NAMALWA (cell line): Measurements from ENCODE around the gene ERCC6L2.

ENCODE experiments used
- DNase-seq: peaks from one replicate; pipeline ENCODE4 v3.0.0-alpha.2; 2015; ENCODE audit warnings: low spot score

ERCC6L2 gene

DNA sequence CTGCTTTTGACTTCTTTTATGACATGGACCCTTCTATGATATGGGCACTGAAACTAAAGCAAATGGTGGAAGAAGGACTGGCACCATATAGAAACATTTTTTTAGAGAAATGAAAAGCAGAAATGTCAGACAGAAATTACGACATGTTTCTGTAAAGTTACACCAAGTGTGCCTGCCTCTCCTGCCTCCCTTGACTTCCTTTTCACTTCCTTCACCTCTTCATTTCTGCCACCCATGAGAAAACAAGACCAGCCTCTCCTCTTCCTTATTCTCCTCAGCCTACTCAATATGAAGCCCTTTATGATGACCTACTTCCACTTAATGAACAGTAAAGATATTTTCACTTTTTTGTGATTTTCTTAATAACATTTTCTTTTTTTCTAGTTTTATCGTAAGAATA lies 44.5 kb downstream of the ERCC6L2 start:
- no peak for DNase-seq

DNA sequence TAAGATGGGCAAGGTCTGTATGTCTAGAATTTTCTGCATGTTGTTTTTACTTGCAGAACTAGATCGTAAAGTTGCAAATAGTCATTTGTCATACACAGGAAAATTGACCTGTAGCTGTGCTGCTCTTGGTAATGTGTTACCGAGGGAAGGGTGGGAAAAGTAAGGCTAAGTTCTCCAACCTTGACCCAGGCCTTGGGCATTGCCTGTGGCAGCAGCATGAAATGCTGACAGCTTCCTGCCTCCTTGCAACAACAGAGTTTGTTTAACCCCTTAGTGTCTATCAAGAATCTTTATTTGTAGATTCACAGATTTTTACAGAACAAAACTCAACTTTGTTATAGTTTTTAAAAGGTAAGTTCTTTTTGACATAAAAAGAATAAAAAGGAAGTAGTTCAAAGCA lies 48.3 kb downstream of the ERCC6L2 start:
- no peak for DNase-seq

DNA sequence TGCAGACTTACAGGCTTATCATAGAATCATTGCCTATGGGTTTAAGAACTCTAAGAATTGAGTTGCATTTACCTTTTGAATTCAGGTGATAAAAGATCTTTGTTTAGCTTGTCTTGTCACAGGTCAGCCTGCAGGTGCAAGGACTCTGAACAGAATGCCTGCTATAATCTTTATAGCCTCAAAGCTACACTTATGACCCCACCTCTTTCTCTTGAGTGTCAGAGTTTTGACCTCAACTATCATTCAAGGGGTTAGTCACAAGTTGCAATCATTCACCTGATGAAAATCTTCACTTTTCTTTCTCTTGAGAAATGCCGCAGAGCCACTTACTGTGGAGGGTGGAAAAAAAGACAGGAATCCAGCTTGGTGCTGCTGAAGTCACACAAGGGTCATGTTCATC lies 49.5 kb downstream of the ERCC6L2 start:
- no peak for DNase-seq

DNA sequence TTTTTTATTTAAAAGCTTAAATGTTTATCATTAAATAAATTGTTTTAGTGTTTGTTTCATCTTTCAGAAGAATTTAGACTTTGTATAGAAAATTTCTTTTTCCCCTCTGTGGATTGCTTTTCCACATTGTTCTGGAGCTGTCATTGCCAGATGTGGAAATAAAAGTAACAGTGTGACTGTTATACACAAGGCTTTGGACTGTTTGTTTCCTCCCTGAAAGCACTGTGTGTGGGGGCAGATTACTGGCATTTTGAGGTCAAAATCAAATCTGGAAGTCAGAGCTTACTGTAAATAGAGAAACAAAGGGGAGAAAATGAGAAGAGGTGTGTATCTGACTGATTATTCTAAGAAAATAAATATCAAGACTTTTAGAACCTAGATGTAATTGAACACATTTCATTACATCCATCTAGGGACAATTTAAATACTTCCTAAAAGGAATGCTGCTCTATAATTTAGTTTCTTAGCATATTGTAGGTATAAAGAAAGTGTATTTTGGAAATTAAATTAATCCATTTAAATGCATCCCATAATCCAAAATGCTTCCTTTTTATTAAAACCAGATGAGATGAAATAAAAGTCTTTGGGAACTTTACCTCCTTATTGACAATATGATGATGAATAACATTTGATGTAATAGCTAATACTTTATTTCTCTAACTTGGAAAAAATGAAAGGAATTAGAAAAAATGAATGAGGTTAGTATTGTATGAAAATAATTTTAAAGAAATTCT lies 51.9 kb downstream of the ERCC6L2 start:
- no peak for DNase-seq

DNA sequence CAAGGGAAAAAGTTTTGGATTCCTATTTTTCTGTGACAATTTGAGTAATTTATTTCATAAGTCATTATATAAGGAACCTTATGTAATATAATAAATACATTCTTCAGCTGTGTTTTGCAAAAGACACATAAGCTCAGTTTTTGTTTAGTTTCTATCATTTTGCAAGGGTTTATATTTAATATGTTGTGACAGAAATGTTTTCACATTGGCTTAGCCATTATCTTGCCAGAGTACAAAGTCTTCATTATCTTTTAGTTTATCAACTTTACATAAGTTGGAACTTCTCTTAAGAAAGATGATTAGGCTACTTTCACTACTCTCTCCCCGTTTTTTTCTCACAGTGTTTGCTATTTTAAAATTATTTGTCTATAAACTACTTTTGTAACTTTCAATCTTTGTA lies 54.8 kb downstream of the ERCC6L2 start:
- no peak for DNase-seq

DNA sequence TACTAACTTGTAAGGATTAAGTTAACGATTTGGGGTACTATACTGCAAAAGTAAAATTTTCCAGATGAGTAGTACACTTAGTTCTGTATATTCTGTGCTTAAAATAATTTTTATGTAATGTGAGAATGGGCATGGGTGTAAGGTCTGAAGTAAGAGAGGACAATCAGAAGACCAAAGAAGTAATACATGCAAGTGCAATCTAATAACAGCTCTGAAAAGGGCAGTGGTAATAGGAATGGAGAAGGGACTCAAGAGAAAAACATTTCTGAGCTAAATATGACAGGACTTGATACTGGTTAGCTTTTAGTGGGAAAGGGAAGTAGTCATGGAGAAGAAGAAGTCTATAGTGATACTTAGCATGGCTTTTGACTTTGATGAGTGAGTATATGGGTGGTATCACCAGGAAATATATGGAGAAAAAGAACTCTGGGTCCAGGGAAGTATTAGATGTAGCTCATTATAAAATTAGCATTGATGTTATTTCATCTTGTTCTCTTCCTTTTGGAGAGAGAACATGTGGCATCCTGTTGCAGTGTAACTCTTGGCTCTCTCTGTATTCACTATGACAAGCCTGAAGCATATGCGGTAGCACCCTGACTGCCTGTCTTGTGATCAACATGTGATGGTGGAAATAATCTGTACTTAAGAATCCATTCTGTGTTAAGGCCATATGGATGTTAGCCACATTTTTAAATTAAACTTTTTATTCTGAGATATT lies 60.5 kb downstream of the ERCC6L2 start:
- no peak for DNase-seq

DNA sequence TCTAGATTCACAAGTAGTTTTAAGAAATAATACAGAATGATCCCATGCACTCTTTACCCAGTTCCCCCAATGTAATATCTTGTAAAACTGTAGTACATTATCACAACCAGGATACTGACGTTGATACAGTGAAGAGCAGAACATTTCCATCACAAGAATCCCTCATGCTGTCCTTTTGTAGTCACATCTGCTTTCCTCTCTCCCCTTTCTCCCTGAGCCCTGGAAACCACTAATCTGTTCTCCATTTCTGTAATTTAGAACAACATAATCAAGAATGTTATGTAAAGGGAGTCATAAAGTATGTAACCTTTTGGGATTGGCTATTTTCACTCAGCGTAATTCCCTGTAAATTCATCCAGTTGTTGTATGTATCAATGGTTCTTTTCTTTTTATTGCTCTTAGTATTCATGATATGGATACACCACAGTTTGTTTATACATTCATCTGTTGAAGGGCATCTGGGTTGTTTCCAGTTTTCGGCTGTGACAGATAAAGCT lies 61.1 kb downstream of the ERCC6L2 start:
- DNase-seq, result no peak

DNA sequence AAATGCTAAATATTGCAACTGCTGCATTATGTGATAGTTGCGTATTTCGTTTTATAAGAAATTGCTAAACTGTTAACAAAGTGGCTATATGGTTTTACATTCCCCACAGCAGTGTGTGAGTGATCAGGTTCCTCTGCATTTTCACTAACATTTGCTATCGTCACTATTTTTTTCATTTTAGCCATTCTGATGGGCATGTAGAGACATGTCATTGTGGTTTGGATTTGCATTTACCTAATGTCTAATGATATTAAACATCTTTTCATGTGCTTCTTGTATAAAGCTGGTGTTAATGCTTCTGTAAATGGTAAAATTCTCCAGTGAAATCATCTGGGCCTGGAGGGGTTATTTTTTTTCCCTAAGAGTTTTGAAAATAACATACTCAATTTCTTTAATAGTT lies 61.6 kb downstream of the ERCC6L2 start:
- DNase-seq, result no peak

DNA sequence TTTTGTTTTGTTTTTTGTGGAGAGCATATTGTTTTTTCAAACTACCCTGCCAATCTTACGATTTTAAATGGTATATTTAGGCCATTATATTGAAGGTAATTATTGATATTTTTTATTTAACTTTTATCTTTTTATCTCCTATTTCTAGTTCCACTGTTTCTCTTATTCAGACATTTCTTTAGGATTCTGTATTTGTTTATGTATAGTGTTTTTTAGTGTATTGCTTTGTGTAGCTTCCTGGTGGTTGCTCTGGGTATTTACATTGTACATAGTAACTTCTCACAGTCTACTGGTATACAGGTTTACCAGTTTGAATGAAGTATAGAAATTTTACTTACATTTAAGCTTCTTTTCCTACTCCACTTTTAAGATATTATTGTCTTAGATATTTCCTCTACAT lies 63.2 kb downstream of the ERCC6L2 start:
- DNase-seq, result peak; percentile 16

DNA sequence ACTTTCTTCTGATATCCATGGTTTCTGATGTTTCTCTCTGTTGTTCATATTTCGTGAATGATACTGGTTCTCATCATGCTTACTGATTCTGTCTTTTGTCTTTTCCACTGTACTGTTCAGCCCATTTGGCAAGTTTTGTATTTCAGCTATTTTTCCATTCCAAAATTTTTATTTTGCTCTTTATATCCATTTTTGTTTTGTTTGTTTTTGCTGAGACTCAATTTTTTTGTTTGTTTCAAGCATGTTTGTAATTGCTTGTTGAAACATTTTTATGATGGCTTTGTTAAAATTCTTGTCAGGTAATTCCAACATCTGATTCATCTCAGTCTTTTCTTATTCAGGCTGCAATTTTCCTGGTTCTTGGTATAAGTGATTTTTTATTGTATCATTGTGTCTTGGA lies 64.0 kb downstream of the ERCC6L2 start:
- DNase-seq, result no peak

DNA sequence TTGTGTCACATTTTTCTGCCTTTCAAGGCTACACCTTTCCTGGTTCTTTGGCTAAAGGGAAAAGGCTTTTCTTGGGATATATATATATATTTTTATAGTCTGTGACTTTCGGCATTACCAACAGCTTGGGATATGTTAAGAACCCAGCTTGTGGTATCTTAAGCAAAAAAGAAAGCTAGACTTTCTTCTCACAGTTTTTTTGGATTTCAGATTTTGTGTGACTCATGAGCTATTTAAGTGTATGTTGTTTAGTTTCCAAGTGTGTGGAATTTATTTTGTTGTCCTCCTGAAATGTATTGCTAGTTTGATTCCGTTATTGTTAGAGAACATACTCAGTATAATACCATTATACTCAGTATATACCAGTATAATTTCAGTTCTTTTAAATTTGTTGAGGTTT lies 64.8 kb downstream of the ERCC6L2 start:
- DNase-seq, result no peak

DNA sequence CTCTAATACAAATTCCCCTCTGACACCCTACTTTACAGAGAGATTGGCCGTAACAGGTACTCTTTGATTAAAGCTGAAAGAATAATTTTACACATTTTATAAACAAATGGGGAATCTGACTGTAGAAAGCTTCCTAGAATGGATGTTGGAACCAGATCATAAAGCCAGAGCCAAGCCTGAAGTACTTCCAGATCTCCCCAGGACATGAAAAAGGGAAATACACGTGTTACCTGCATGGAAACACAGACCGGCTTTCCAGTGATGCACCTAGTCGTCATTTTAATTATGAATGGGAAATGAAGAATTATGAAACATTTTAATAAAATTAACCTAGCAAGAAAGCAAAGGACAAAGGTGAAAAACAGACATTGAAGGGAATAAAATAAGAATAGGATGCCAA lies 66.5 kb downstream of the ERCC6L2 start:
- DNase-seq, result no peak

DNA sequence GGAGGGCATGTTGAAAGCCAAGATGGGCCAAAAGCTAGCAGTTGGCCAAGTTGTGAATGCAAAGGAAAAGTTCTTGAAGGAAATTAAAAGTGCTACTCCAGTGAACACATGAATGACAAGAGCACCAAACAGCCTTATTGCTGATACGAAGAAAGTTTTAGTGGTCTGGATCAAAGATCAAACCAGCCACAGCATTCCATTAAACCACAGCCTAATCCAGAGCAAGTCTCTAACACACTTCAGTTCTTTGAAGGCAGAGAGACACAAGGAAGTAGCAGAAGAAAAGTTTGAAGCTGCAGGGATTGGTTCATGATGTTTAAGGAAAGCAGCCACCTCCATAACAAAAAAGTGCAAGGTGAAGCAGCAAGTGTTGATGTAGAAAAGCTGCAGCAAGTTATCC lies 71.6 kb downstream of the ERCC6L2 start:
- no peak for DNase-seq

DNA sequence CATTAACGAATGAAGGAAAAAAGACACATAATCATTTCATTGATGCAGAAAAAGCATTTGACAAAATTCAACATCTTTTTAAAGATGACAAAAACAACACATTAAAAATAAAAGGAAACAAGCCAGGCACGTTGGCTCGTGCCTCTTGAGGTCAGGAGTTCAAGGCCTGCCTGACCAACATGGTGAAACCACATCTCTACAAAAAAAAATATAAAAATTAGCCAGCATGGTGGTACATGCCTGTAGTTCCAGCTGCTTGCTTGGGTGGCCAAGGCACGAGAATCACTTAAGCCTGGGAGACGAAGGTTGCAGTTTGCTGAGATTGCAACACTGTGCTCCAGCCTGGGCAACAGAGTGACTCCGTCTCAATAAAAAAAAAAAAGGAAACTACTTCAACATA lies 77.0 kb downstream of the ERCC6L2 start:
- no peak for DNase-seq

DNA sequence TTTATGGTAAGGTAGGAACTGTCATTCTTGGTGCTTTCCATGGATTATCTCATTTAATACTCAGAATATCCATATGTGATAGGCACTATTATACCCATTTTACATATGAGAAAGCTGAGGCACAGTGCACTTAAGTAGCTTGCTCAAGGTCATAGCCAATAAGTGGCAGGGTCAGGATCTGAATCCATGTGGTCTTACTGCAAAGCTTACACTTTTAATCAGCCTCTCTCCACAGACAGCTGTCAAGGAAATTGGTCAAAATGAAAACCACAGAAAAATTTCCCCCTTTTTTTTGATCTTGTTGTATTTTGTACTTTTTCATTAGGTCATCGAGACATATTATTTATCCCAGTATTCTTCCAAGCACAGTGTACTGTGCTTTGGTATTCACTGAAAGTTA lies 78.5 kb downstream of the ERCC6L2 start:
- DNase-seq, result no peak

DNA sequence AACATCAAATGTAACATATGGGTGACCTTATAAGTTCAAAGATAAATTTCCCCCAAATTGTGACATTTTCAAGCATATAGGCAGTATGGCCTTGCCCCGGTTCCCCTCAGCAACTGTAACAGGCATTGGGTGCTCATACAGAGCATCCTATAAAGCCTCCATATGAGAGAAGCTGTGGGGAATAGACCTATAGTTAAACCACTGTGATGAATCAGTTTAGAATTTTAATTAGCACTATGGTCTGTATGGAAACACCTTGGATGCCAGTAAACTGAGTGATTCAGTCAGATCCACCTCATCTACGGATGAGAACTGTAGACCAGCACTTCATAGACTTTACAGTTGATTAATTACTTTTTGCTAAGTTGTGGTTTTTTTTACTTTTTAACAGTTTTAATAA lies 79.4 kb downstream of the ERCC6L2 start:
- no peak for DNase-seq

DNA sequence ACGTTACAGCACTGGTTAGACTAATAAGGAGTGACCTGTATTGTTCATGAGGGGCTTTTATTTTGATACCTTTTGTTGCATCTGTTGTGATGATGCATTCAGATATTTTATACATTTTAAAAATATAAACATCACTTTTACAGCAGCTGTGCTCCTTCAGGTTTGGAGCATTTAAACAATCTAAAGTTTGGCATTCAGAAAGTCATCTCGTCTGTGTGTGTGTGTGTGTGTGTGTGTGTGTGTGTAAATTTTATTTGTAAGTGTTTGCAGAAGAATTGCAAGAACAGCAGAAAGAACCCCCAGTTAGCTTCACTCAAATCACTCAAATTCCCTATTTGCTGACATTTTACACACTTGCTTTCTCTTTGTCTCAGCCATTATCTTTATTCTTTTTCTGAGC lies 87.4 kb downstream of the ERCC6L2 start:
- no peak for DNase-seq

DNA sequence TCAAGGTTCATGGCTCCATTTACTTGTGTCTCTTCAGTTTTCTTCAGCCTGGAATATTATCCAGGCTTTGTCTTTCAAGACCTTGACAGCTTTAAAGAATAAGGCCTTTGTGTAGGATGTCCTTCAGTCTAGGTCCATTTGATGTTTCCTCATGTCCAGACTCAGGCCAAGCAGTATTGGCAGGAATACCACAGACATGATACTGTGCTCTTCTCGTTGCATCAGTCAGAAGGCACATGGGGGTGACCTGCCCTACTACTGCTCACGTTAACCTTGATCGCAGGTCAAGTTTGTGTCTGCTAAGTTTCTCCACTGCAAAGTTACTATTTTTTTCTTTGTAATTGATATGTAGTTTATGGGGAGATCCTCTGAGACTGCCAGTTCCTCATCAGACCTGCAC lies 88.2 kb downstream of the ERCC6L2 start:
- no peak for DNase-seq

DNA sequence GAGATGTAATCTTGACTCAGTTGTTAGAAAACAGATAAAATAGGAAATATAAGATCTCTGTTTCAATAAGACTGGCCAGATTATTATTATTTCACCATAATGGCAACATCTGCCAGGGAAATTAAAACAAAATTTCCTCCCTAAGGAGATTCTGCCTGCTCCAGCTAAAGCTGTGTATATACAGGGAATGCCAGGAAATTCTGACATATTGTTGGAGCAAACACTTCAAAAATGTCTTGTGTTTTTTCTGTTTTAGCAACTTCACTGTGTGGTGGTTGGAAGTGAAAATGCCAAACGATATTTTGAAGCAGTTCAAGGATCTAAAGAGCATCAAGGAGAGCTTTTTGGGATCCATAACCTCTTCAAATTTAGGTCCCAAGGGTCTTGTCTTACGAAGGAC lies 90.8 kb downstream of the ERCC6L2 start:
- no peak for DNase-seq

DNA sequence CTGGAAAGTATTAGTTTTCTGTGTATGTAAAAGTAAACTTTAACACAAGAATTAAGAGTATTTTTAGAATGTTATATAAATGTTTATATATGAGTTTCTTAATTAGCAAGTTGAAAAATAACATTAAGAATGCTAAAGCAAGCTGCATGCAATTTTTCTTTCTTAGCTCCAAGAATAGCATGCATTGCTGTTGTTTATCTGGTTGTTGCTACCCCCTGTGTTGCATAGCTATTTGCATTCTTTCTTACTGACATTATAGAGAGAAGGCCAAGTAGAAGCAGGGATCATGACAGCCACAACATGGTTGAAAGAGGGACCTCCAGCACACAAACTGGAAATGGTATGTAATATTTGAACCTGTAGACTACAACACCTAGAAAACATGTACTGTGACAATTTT lies 94.8 kb downstream of the ERCC6L2 start:
- DNase-seq, result no peak

DNA sequence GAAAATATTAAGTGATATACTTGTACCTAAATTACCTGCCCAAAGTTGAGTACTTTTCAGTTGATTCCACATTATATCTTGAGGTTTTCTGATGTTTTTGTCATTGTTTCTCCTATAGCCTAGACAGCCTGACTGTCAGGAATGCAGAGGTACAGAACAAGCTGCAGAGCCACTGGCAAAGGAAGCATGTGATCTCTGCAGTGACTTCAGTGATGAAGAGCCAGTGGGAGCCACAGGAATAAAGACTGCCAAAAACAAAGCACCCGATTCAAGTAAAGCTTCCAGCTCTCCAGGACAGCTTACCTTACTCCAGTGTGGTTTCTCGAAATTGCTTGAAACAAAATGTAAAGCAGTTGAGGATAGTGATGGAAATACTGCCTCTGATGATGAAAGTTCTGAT lies 96.3 kb downstream of the ERCC6L2 start:
- DNase-seq, result no peak

DNA sequence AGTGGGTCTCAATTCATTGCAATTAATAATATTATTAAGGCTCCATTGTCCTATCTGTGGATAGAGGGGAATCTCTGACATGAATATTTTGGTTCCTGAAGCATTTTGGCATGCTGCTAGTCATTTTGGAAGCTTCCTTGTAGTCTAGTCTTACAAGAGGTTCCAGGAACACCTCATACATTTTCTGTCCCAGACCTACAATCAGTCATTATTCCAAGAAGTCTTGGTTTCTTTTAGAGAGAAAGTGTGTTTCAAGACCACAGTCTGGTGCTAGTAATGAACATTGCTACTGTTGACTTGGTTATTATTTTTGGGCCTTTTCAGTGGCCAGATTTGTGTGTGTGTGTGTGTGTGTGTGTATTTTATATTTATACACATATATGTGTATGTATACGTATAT lies 98.9 kb downstream of the ERCC6L2 start:
- no peak for DNase-seq

DNA sequence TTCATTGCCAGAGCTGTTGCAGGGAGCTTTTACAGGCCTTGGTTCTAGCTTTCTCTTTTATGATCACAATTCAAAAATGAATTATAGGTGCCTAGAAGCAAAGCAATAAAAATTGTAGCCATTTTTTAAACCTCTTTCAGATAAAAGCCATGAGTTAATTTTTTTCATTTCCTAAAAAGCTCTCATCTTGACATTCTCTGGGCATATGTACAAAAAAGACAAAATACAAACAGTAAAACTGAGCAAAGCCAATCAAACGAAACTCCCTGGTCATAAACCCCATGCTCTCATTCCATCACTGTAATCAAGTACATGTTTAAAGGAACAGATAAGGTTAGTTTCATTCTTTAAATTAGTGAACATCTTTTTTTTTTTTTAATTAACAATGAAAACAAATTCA lies 101.9 kb downstream of the ERCC6L2 start:
- no peak for DNase-seq

DNA sequence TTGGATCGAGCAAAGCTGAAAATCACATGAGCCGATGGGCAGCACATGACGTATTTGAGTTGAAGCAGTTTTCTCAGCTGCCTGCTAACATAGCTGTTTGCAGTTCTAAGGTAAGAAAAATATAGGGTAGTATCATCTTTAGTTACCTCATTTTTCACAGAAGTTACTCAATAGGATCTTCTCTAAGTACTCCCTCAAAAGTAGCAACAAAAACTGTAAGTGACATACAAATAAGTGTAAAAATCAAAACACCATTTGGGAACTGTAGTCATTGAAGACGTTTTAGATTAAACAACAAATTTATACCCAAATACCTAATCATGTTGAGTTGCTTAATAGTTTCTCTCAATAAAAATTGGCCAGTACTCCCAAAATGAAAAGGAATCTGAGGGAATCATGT lies 102.6 kb downstream of the ERCC6L2 start:
- no peak for DNase-seq
